ENCODE data around the gene ERC1.

- TF ChIP-seq CTCF (IDR thresholded peaks at IDR 0.05): no peak
- TF ChIP-seq POLR2A (IDR thresholded peaks at IDR 0.05): no peak
Observed at GRCh38 chr12:1324910-1325309, 333.9 kb downstream of the ERC1 start.

Measured in uterus (tissue), 2 donors.